HG02943 (cell line): ENCODE measurements around the gene GIN1.
"Not testable (repeated sequence)": the region's sequence is repeated elsewhere in the genome, so short reads cannot be mapped to it uniquely, and the experiment has no call there.

Source experiments
- ATAC-seq: cut with Tn5 transposase; IDR thresholded peaks from one replicate; pipeline ENCODE4 v1.9.1; 2021; ENCODE audit warnings: mild to moderate bottlenecking, low read depth, moderate library complexity; ENCODE audit not compliant: unreplicated experiment

Gene GIN1

DNA sequence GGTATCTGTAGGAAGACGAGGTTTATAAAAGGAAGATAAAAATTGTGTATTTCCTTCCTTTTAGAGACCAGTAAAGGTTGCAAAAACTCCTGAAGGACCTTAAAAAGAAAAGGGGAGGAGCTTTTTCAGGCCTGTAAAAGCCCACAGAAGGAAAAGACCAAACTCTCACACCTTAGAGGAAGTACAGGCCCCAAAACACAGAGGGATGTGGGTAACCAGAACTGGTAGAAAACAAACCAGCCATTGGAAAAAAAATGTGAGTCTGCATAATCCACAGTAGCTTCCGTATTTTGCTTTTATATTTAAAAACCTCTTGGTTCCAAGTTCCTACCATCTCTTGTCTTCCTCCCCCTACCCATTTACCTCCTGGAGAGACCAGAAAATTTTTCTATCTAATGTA is 8.5 kb downstream of the GIN1 start:
- ATAC-seq: no peak

DNA sequence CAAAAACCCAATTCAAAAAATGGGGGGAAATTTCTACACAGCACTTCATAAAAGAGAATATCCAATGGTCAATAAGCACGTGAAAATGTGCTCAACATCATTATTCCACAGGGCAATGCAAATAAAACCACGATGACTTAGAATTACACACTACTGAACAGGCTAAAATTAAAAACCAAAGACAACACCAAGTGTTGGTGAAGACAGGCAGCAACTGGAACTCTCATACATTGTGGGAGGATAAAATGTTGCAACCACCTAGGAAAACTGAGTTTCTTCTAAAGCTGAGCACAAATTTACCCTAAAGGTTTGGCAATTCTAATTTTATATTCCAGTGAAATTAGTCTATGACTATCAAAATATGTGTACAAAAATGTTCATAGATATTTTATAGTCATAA is 9.5 kb downstream of the GIN1 start:
- ATAC-seq: no peak

DNA sequence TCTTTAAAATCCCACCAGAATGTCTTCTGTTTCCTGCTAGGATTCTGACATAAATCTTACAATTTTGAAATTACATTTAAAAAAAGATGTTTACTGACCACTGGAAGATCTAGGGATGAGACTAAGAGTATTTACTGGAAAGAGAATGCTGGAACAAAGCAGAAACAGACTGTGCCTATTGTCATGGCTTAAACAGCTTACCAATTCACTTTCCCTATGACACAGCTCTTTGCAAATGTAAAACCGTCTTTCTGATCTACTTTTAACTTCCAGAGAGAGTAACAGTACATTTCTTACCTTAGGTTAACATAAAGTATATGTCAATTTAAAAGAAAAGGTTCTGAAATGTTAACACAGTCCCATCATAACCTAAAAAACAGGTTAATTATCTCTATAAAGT is 10.7 kb downstream of the GIN1 start:
- ATAC-seq: no peak

DNA sequence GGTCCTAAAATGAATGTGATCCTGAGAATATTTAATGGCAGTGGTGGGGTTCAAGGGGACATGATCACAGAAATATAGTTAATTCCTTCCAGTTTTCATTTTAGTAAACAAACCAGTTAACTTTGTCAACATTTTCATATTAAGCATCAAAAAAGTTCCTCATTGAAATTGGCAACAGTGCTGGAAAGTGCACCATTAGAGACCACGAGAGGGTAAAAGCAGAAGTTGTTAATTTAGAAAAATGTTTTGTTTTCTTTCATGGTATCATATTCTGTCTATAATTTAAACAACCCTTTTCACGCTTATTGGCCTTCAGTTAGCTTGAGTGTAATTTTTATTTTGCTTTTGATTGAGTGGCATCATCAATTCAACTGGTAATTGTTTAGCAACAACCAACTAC is 11.9 kb downstream of the GIN1 start:
- ATAC-seq: no peak

DNA sequence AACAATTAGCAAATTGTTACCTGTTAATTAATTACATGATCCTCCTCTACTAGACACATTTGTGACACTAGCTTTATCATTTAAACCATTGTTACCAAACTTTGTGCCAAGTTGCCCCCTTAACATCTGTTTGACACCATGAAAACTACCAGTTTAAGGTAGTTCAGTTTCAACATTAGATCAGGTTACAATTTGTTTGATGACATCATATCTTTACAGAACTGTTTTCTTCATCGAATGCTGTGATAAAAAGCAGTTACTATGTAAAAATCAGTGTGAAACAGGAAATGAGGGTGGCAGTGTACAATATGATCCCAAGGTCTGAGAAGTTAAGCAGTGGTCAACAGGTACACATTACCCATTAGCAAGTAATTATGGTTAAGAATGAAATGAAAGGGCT is 17.7 kb downstream of the GIN1 start:
- no peak for ATAC-seq

DNA sequence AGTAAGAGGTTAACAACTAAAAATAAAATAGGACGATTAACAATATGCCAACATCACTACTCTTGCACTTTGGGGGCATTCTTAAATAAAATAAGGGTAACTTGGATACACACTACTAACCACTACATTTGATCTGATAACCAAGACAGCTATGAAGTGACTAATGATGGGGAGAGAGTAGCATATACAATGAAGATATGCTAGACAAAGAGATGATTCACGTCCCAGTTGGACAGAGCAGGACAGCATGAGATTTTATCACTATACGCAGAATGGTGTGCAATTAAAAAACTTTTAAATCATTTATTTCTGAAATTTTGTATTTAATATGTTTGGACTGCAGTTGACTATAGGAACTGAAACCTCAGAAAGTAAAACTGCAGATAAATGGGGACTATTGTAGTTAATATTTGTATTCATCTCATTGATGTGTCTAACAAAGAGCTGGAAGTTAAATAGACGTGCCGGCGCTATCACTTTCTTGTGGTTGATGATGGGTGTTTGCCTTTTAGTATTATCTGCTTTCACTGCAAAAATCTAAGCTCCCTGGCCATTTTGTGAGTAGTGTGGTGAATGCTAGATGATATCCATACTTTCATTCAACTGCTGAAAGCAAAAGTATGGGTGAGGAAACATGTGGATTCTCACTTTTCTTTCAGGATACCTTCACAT is 18.7 kb downstream of the GIN1 start:
- ATAC-seq: no peak

DNA sequence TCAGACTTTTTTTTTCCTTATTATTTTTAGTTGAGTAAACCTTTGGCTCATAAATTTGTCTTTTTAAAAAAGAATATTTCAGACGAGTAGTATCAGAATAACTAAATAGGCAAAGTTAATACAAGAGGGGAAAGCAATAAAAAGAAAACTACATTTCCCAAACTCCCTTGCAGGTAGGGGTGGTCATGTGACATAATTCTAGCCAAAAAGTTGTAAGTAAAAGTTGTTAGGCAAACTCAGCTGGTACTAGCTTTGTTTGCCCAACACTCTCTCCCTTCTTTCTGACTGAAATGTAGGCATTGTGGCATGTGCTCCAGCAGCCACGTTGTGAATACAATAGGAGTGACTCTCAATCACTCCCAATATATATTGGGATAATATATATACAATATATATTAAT is 20.9 kb downstream of the GIN1 start:
- ATAC-seq: no peak

DNA sequence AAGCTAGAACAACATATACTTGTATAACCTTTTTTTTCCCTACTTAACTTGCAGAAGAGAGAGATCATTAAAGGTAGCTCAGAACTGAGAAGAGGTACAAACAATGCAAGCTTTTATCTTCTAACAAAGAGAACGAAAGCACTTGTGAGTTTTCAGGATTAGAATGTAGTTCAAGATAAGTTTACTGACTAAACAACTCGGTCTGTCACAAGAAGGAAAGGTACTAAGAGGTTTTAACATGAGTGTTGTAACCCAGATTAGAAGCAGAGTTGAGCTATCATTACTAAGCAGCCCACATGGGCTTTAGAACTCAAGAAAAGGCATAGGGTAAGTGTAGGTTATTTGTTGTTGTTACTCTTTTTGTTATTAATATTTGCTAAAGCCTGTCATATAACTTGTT is 25.2 kb downstream of the GIN1 start:
- ATAC-seq: no peak

DNA sequence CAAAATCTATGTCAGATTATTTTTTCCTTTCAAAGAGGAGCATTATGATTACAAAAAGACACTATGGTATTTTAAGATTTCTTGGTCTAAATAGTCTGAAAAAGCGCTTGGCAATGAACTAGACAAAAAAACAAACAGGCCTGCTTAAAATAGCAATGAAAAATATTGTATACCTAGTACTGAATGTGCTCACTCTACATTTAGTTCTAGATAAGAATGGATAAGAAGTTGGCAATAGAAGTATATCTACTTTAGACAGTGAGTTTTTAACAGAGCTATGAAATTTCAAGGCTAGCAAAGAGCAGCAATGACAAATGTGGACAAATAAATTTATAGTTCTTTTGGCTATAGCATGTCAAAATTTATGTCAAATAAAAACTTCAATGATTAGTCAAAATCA is 26.2 kb downstream of the GIN1 start:
- ATAC-seq: no peak

DNA sequence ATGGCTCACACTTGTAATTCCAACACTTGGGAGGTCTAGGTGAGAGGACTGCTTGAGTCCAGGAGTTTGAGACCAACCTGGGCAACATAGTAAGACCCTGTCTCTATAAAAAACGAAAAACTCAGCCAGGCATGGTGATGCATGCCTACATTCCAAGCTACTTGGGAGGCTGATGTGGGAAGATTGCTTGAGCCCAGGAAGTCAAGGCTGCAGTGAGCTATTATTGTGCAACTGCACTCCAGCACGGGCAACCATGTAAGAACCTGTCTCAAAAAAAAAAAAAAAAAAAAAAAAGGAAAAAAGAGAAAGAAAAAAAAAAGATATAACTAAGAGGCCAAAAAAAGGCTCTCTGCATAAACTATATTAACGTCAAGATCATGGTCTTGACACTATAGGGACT is 27.3 kb downstream of the GIN1 start:
- ATAC-seq: no peak

DNA sequence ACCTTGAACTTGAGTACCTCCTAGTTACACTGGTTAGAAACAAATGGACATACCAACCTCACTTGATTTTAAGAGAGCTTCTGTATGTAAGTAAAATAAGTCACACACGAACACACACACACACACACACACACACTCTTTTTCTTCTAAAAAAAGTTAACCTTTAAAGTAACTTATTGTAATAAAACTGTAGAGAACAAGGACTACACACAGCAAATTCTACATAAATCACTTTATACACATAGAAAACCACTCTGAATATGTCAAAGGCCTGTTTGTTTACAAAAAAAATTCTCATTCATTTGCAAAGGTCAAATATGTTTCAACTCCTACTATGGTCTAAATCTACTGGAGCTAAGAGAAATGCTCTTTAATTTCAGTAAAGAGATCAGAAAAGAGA is 29.1 kb downstream of the GIN1 start:
- no peak for ATAC-seq

DNA sequence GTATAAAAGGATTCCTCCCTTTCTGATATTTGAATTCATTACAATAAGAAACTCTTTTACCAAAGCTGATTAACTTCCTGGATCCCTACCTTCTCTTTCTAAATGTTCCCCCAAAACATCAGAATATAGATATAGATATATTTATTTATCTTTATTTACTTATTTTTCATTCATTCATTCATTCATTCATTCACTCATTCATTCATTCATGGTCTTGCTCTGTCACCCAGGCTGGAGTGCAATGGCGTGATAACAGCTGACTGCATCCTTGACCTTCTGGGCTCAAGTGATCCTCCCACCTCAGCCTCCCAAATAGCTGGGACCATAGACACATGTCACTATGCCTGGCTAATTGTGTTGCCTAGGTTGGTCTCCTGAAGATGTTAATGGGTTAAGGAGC is 30.7 kb downstream of the GIN1 start:
- no peak for ATAC-seq

DNA sequence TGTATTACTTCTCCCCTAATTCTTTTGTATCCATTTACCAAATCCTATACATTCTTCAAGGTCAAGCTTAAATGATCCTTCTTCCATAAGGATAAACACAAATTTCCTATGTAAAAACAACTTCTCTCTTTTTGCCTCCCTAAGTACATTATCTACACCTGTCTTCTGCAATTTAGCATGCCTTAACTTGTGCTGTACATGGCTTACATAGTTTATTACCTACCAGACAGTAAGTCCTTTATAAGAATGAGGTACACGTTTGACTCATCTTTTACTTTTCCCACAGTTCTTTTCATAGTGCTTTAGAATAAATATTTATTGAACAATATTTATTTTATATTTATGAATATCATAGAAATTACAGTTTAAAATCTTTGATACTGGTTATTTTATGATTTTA is 33.4 kb downstream of the GIN1 start:
- ATAC-seq: no peak

DNA sequence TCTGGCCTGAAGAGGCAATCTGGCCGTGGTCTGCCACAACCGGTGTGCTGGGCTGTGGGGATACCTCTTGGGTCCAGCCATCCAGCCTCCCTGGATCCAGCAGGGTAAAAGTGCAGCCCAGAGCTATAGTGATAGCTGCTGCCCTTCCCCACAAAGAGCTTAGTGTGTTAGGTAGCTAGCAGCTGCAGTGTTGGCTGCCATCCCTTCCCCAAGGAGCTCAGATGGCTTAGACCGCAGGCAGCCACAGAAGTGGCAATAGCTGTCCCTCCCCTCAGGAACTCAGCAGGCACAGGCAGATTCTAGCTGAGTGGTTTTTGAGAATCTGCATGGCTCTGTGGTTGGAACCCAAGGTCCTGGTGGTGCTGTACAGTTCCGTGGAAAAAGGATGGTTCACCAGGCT is 40.1 kb downstream of the GIN1 start:
- no peak for ATAC-seq

DNA sequence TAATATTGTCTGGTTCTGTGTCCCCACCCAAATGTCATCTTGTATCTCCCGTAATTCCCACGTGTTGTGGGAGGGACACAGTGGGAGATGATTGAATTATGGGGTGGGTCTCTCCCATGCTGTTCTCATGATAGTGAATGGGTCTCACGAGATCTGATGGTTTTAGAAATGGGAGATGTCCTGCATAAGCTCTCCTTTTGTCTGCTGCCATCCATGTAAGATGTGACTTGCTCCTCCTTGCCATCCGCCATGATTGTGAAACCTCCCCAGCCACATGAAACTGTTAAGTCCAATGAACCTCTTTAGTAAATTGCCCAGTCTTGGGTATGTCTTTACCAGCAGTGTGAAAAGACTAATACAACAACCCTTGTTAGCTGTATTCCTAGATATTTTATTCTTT is 44.5 kb downstream of the GIN1 start:
- no peak for ATAC-seq

DNA sequence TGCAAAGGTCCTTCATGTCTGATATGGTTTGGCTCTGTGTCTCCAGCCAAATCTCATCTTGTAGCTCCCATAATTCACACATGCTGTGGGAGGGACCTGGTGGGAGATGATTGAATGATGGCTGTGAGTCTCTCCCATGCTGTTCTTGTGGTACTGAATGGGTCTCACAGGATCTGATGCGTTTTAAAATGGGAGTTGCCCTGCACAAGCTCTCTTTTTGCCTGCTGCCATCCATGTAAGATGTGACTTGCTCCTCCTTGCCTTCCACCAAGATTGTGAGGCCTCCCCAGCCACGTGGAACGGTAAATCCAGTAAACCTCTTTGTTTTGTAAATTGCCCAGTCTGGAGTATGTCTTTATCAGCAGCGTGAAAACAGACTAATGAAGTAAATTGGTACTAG is 46.4 kb downstream of the GIN1 start:
- not testable (repeated sequence) for ATAC-seq

DNA sequence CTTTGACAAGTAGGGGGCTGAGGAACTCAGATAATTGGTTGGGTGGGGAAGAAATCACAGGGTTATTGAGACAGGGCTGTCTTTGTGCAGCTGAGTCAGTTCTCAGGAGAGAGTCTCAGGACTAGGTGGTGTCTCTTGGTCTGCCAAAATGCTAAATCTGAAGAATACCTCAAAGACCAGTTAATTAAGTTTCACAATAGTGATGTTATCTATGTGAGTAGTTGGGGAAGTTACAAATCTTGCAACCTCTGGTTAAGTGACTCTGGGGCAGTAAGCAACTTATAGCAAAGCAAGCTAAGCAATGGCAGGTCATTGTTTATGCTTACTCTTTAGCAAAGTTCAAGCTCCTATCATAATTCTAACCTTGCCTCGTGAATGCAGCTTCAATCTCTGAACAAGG is 53.6 kb downstream of the GIN1 start:
- ATAC-seq: no peak

DNA sequence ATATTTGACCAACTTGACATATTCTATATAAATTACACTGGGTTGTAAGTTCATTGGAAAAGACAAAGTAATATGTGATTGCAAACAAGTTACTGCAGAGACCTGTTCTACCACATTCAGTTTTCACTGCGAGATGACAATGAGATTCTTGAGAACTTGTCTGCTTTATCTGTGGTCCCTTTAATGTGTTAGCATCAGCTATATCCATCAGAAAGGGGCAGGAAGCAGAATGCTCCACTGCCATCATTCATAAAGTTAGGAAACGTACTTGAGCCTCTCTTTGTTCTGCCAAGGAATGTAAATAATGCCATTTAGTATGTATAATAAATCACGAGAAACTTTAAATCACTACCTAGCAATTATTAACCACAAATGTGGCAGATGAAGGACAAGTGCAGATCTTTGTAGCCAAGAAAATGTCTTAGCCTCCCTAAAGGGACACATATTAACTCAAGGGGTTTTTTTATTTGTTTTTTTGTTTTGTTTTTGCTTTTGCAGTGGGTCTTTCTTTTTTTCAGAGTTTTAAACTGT is 59.4 kb downstream of the GIN1 start:
- no peak for ATAC-seq

DNA sequence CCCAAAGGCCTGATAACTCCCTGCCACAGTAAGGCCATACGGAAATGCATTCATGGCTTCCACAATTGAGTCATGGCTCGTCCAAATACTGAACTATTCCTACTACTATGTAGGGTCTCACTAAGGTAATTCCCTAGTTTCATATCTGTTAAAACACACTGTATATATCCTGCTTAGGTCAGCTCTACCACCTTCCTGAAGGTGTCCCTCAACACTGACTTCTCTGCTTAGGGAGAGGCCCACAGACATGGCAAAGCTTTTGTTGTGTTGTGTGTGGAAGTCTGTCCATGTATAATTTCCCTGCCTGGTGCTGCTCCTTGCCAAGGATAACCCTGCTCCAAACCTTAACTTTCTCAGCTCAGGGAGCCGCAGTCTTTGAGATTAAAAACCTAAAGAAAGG is 60.4 kb downstream of the GIN1 start:
- no peak for ATAC-seq

DNA sequence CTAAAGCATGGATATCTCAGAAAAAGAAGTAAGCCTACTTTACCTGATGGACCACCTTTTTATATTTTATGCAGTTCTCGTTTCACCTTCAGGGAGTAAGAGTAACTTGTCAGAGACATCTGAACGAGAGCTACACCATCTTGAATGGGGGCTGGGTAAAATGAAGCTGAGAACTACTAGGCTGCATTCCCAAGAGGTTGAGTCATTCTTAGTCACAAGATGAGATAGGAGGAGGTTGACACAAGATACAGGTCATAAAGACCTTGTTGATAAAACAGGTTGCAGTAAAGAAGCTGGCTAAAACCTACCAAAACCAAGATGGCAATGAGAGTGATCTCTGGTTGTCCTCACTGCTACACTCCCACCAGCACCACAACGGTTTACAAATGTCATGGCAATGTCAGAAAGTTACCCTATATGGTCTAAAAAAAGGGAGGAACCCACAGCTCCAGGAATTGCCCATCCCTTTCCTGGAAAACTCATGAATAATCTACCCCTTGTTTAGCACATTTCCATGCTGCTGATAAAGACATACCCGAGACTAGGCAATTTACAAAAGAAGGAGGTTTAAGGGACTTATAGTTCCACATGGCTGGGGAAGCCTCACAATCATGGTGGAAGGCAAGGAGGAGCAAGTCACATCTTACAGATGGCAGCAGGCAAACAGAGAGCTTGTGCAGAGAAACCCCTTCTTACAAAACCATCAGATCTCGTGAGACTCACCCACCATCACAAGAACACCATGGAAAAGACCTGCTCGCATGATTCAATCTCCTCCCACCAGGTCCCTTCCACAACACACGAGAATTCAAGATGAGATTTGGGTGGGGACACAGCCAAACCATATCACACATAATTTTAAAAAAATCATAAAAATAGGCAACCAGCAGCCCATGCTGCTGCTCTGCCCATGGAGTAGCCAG is 62.5 kb downstream of the GIN1 start:
- ATAC-seq: no peak

DNA sequence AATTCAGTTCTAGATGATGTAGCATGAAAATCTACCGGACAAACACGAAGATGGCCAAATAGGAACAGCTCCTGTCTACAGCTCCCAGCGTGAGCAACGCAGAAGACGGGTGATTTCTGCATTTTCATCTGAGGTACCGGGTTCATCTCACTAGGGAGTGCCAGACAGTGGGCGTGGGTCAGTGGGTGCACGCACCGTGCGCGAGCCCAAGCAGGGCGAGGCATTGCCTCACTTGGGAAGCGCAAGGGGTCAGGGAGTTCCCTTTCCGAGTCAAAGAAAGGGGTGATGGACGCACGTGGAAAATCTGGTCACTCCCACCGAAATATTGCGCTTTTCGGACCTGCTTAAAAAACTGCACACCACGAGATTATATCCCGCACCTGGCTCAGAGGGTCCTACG is 73.2 kb downstream of the GIN1 start:
- ATAC-seq: not testable (repeated sequence)
